Neural progenitor cell (in vitro differentiated cells): ENCODE measurements around the gene PPP2R2D.

ENCODE experiments used
- CTCF ChIP-seq: fragments of 200-600 bp; sonication (generic); IDR thresholded peaks from 2 replicates; pipeline ENCODE4 v1.5.1; 2017; ENCODE audit warnings: antibody characterized with exemption, mild to moderate bottlenecking
- EZH2 ChIP-seq: fragments of 200-600 bp; sonication (generic); IDR thresholded peaks from 2 replicates; pipeline ENCODE4 v1.6.1; 2017; ENCODE audit warnings: antibody characterized with exemption, mild to moderate bottlenecking, moderate library complexity
- EZH2phosphoT487 ChIP-seq: fragments of 200-600 bp; sonication (generic); IDR thresholded peaks from 2 replicates; pipeline ENCODE4 v1.6.1; 2017; ENCODE audit warnings: antibody characterized with exemption

GRCh38 chr10:131970946-131971345 is 70.1 kb downstream of the PPP2R2D start:
- TF ChIP-seq CTCF = no peak
- no peak for TF ChIP-seq EZH2
- TF ChIP-seq EZH2phosphoT487 = no peak
